ENCODE measurements around the gene ROR1. TPM values are rescaled to one million over a fixed set of nuclear protein-coding genes. Genes with fewer than 3 reads are reported as not detected.

Gene ROR1
- total RNA-seq, 5 donors from 2014 or later (not counting 1 experiment from before 2014, with no cell fraction given): 0.15 to 2.0 (median 0.33) TPM; not detected in 1

- POLR2A ChIA-PET: no interaction called here
- no peak overlapping the region for H3K27ac ChIP-seq (ENCODE audit: low read length)
- DNase-seq (no peak), ATAC-seq (replicated peaks in 1 of 4) (no peak)
- Mint-ChIP-seq H3K9me3 (no peaks in the 10 kb centered on the region), H3K27me3 (peaks cover 7 to 13% of the 10 kb centered on the region in 2 donors), H3K4me1 (peaks cover 0 to 5% (median 2%) of the 10 kb centered on the region in 3 donors), H3K4me3 (no peak overlapping the region), H3K27ac (no peak overlapping the region), H3K36me3 (no peaks in the 10 kb centered on the region)
- H3K4me1 ChIP-seq (ENCODE audit: control insufficient read depth in 1 of 2, extremely low read depth in 1 of 2, insufficient read depth in 2 of 2, low read length in 2 of 2): no peaks in the 10 kb centered on the region
- H3K36me3 ChIP-seq (ENCODE audit: control insufficient read depth in 2 of 2, extremely low read depth in 1 of 2, insufficient read depth in 1 of 2, low read length in 1 of 2): no peaks in the 10 kb centered on the region
- CTCF ChIA-PET: no interaction called here
- H3K27me3 ChIP-seq (replicated peaks in 1 of 2; ENCODE audit: control insufficient read depth in 2 of 2, extremely low read depth in 1 of 2, insufficient read depth in 2 of 2, low read length in 1 of 2): no peaks in the 10 kb centered on the region
- no CpG with 5 or more reads among the region's 3 CpGs for WGBS (ENCODE audit: insufficient coverage)
- H3K9me3 ChIP-seq: no peaks in the 10 kb centered on the region
- H3K4me3 ChIP-seq (ENCODE audit: control insufficient read depth in 1 of 2, extremely low read depth in 1 of 2, low read length in 1 of 2): no peak overlapping the region
These were observed 402.8 kb downstream of the ROR1 start for GRCh38 chr1:64176659-64177058.

- ChIA-PET POLR2A (no interaction called here), CTCF (no interaction called here)
- Mint-ChIP-seq H3K27ac (no peak overlapping the region), H3K27me3 (peaks cover 10 to 12% of the 10 kb centered on the region in 2 donors), H3K4me3 (no peak overlapping the region), H3K9me3 (no peaks in the 10 kb centered on the region), H3K36me3 (no peaks in the 10 kb centered on the region), H3K4me1 (peaks cover 6 to 8% (median 8%) of the 10 kb centered on the region in 3 donors)
- H3K27ac ChIP-seq (ENCODE audit: low read length): no peak overlapping the region
- H3K36me3 ChIP-seq (ENCODE audit: control insufficient read depth in 2 of 2, extremely low read depth in 1 of 2, insufficient read depth in 1 of 2, low read length in 1 of 2): no peaks in the 10 kb centered on the region
- H3K9me3 ChIP-seq: no peaks in the 10 kb centered on the region
- H3K27me3 ChIP-seq (replicated peaks in 1 of 2; ENCODE audit: control insufficient read depth in 2 of 2, extremely low read depth in 1 of 2, insufficient read depth in 2 of 2, low read length in 1 of 2): no peaks in the 10 kb centered on the region
- no peak for DNase-seq
- H3K4me1 ChIP-seq (ENCODE audit: control insufficient read depth in 1 of 2, extremely low read depth in 1 of 2, insufficient read depth in 2 of 2, low read length in 2 of 2): peaks cover 0 to 3% of the 10 kb centered on the region in 2 experiments
- WGBS (ENCODE audit: insufficient coverage): 80% methylated on average over 1 of the region's 4 CpGs
- ATAC-seq (replicated peaks in 1 of 4): no peak
- no peak overlapping the region for H3K4me3 ChIP-seq (ENCODE audit: control insufficient read depth in 1 of 2, extremely low read depth in 1 of 2, low read length in 1 of 2)
These were observed 405.8 kb downstream of the ROR1 start for GRCh38 chr1:64179588-64179987.

- DNase-seq (no peak), ATAC-seq (replicated peaks in 1 of 4) (no peak)
- ChIA-PET CTCF (interaction anchor here in 1 of 2 donors (0.5 kb wide), 1 partner anchor 48 kb away, joined by 4 read pairs; no protein-coding TSS in a partner anchor), POLR2A (no interaction called here)
- WGBS (ENCODE audit: insufficient coverage): no CpG with 5 or more reads among the region's 2 CpGs
- no peak overlapping the region for H3K4me3 Mint-ChIP-seq
- Histone ChIP-seq H3K36me3 (ENCODE audit: control insufficient read depth in 2 of 2, extremely low read depth in 1 of 2, insufficient read depth in 1 of 2, low read length in 1 of 2) (no peaks in the 10 kb centered on the region), H3K9me3 (no peaks in the 10 kb centered on the region), H3K27me3 (replicated peaks in 1 of 2; ENCODE audit: control insufficient read depth in 2 of 2, extremely low read depth in 1 of 2, insufficient read depth in 2 of 2, low read length in 1 of 2) (peaks cover 0 to 3% of the 10 kb centered on the region in 2 experiments), H3K4me1 (ENCODE audit: control insufficient read depth in 1 of 2, extremely low read depth in 1 of 2, insufficient read depth in 2 of 2, low read length in 2 of 2) (peaks cover 0 to 3% of the 10 kb centered on the region in 2 experiments), H3K27ac (ENCODE audit: low read length) (no peak overlapping the region), H3K4me3 (ENCODE audit: control insufficient read depth in 1 of 2, extremely low read depth in 1 of 2, low read length in 1 of 2) (no peak overlapping the region)
- H3K4me1 Mint-ChIP-seq: peaks cover 6 to 8% (median 8%) of the 10 kb centered on the region in 3 donors
- no peaks in the 10 kb centered on the region for H3K9me3 Mint-ChIP-seq
- peaks cover 5 to 12% of the 10 kb centered on the region in 2 donors for H3K27me3 Mint-ChIP-seq
- no peak overlapping the region for H3K27ac Mint-ChIP-seq
- no peaks in the 10 kb centered on the region for H3K36me3 Mint-ChIP-seq
These were observed 408.4 kb downstream of the ROR1 start for GRCh38 chr1:64182207-64182606.

GRCh38 chr1:64183395-64184002, 409.7 kb downstream of the ROR1 start:
- ATAC-seq (replicated peaks in 1 of 4) (peak in 1 of 4 experiments; percentile 42), DNase-seq (no peak)
- Mint-ChIP-seq H3K4me1 (peaks cover 6 to 8% (median 8%) of the 10 kb centered on the region in 3 donors), H3K9me3 (no peaks in the 10 kb centered on the region), H3K27ac (peak overlapping the region; percentile 9 to 56), H3K4me3 (peak overlapping the region in 1 of 3 donors; percentile 15), H3K27me3 (peaks cover 1 to 6% of the 10 kb centered on the region in 2 donors), H3K36me3 (no peaks in the 10 kb centered on the region)
- Histone ChIP-seq H3K9me3 (no peaks in the 10 kb centered on the region), H3K27ac (ENCODE audit: low read length) (no peak overlapping the region), H3K27me3 (replicated peaks in 1 of 2; ENCODE audit: control insufficient read depth in 2 of 2, extremely low read depth in 1 of 2, insufficient read depth in 2 of 2, low read length in 1 of 2) (peaks cover 0 to 5% of the 10 kb centered on the region in 2 experiments), H3K4me1 (ENCODE audit: control insufficient read depth in 1 of 2, extremely low read depth in 1 of 2, insufficient read depth in 2 of 2, low read length in 2 of 2) (peaks cover 0 to 3% of the 10 kb centered on the region in 2 experiments), H3K36me3 (ENCODE audit: control insufficient read depth in 2 of 2, extremely low read depth in 1 of 2, insufficient read depth in 1 of 2, low read length in 1 of 2) (no peaks in the 10 kb centered on the region), H3K4me3 (ENCODE audit: control insufficient read depth in 1 of 2, extremely low read depth in 1 of 2, low read length in 1 of 2) (no peak overlapping the region)
- 40% methylated on average over 1 of the region's 5 CpGs for WGBS (ENCODE audit: insufficient coverage)
- ChIA-PET POLR2A (no interaction called here), CTCF (no interaction called here)

GRCh38 chr1:64184003-64184440, 410.2 kb downstream of the ROR1 start:
- POLR2A ChIA-PET: no interaction called here
- H3K27ac Mint-ChIP-seq: peak overlapping the region in 1 of 2 donors; percentile 56
- H3K4me3 Mint-ChIP-seq: no peak overlapping the region

GRCh38 chr1:64186138-64186897, 412.5 kb downstream of the ROR1 start:
- no peak for DNase-seq
- H3K9me3 ChIP-seq: no peaks in the 10 kb centered on the region
- ATAC-seq (replicated peaks in 1 of 4): no peak
- H3K27ac ChIP-seq (ENCODE audit: low read length): no peak overlapping the region
- H3K9me3 Mint-ChIP-seq: no peaks in the 10 kb centered on the region
- H3K27me3 Mint-ChIP-seq: peaks cover 1 to 5% of the 10 kb centered on the region in 2 donors
- H3K36me3 Mint-ChIP-seq: no peaks in the 10 kb centered on the region
- peaks cover 0 to 5% of the 10 kb centered on the region in 2 experiments for H3K27me3 ChIP-seq (replicated peaks in 1 of 2; ENCODE audit: control insufficient read depth in 2 of 2, extremely low read depth in 1 of 2, insufficient read depth in 2 of 2, low read length in 1 of 2)
- no peak overlapping the region for H3K4me3 ChIP-seq (ENCODE audit: control insufficient read depth in 1 of 2, extremely low read depth in 1 of 2, low read length in 1 of 2)
- no peak overlapping the region for H3K27ac Mint-ChIP-seq
- ChIA-PET CTCF (no interaction called here), POLR2A (no interaction called here)
- peaks cover 0 to 3% of the 10 kb centered on the region in 2 experiments for H3K4me1 ChIP-seq (ENCODE audit: control insufficient read depth in 1 of 2, extremely low read depth in 1 of 2, insufficient read depth in 2 of 2, low read length in 2 of 2)
- WGBS (ENCODE audit: insufficient coverage): 81% methylated on average over 7 of the region's 10 CpGs
- no peak overlapping the region for H3K4me3 Mint-ChIP-seq
- H3K36me3 ChIP-seq (ENCODE audit: control insufficient read depth in 2 of 2, extremely low read depth in 1 of 2, insufficient read depth in 1 of 2, low read length in 1 of 2): no peaks in the 10 kb centered on the region
- peaks cover 6 to 8% (median 8%) of the 10 kb centered on the region in 3 donors for H3K4me1 Mint-ChIP-seq

More at GRCh38 chr1:64184003-64184440, 410.2 kb downstream of the ROR1 start:
- H3K4me1 ChIP-seq (ENCODE audit: control insufficient read depth in 1 of 2, extremely low read depth in 1 of 2, insufficient read depth in 2 of 2, low read length in 2 of 2): peaks cover 0 to 3% of the 10 kb centered on the region in 2 experiments
- Mint-ChIP-seq H3K9me3 (no peaks in the 10 kb centered on the region), H3K4me1 (peaks cover 6 to 8% (median 8%) of the 10 kb centered on the region in 3 donors), H3K27me3 (peaks cover 1 to 5% of the 10 kb centered on the region in 2 donors), H3K36me3 (no peaks in the 10 kb centered on the region)
- DNase-seq: no peak
- H3K27ac ChIP-seq (ENCODE audit: low read length): no peak overlapping the region
- peaks cover 0 to 5% of the 10 kb centered on the region in 2 experiments for H3K27me3 ChIP-seq (replicated peaks in 1 of 2; ENCODE audit: control insufficient read depth in 2 of 2, extremely low read depth in 1 of 2, insufficient read depth in 2 of 2, low read length in 1 of 2)
- no peak for ATAC-seq (replicated peaks in 1 of 4)
- WGBS (ENCODE audit: insufficient coverage): 100% methylated on average over 1 of the region's 5 CpGs
- no peaks in the 10 kb centered on the region for H3K36me3 ChIP-seq (ENCODE audit: control insufficient read depth in 2 of 2, extremely low read depth in 1 of 2, insufficient read depth in 1 of 2, low read length in 1 of 2)
- H3K4me3 ChIP-seq (ENCODE audit: control insufficient read depth in 1 of 2, extremely low read depth in 1 of 2, low read length in 1 of 2): no peak overlapping the region
- no peaks in the 10 kb centered on the region for H3K9me3 ChIP-seq
- CTCF ChIA-PET: no interaction called here
